HuH-7 (cell line): ENCODE results near the gene PID1.

Experiments
- DNase-seq: peaks from one replicate; pipeline ENCODE4 v3.0.0; 2011; ENCODE audit warnings: low spot score

The PID1 gene

DNA sequence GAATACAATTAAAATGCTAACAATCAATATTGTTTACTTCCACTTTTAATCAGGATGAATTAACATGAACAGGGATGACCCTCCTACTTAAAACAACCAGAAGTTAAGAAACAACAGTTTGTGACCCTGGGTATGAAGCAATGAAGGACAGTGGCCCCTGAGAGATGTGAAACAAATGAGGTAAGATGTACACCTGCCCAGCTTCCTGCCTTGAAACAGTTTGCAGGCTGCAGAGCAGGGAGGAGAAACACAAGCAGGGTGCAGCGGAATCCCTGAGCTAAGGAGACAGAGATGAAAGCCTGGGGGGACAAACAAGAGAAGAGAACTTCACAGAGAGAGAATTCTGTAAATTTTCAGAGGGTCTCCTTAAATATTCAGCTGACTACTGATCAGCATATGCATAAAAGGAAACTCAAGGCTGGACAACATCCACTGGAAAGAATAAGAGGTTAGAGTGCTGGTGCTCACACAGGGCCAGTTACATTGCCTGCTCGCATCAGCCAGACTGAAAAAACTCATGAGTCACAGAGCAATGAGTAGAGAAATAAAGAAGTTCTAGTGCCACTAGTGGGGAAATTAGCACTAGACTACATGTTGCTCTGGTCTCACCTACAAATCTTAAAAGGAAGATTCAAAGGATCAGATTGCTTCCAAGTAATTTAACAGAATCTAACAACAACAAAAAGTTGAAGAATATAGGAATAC lies 106.4 kb downstream of the PID1 start:
- no peak for DNase-seq

DNA sequence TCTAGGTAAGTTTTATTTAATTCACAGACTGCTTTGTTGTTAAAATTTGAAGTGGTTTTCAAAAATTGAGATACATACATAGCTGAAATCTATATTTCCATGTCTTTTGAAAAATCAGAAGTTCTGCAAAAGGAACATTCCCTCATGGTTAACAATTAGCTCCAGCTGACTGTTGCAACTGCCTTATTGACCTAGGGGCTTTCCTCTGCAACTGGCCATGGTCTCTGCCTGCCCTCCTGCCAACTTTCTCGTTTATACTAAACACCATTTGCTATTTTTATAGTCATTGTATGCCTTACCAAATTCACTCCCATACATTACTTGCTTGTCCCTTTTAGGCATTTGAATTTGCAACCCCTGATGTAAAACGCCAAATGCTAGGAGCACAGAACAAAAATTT lies 107.2 kb downstream of the PID1 start:
- DNase-seq: no peak

DNA sequence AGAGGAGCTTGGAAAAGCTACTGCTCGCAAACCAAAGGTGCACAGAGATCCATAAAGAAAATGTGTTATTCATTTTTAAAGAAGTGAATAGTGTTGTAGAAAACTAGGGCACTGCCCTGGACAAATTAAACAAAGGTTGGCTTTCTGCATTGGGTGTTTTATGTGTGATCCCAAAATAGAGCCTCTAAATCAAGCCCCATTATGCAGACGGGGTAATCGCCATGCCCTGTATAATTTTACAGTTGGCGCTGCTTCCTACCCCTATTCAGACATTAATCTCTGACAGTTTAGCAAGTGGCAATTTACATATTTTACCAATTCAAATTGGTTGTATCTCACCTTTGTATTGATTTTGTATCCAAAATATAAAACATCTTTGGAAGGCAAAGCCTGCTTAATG lies 109.1 kb downstream of the PID1 start:
- no peak for DNase-seq

DNA sequence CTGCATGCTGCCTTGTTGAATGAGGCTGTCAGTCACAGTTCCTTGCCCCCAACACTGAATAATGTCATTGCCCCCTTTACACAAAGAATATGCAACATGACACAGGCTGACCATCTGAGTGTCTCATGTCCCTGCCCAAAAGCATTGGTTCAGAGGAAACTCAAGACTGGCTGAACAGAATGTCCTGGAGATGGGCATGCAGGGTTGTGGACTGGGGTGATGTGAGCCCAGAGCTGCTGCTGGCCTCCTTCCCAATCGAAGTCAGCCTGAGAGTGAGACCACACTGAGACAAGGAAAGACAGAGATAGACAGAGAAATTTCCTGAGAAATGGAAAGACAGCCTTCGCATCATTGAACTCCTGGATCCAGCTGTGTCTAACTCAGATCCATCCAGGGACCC lies 110.1 kb downstream of the PID1 start:
- DNase-seq: no peak

DNA sequence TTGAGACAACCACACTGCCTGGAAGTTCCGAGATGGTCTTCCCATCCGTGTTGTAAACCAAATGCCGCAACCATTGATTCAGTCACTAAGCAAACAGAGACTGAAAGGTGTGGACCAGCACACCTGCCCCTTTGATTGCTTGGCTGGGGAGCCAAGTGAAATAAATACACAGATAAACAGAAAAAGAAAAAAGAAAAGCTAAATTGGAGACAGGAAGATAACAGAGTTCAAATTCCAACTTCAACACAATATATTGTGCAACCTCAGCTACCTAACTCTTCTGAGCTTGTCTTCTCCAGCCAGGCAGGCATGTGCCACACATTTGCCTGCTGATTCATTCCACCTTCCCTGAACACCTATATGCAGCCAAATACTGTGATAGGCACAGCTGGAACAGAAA lies 110.9 kb downstream of the PID1 start:
- DNase-seq: peak; percentile 55

DNA sequence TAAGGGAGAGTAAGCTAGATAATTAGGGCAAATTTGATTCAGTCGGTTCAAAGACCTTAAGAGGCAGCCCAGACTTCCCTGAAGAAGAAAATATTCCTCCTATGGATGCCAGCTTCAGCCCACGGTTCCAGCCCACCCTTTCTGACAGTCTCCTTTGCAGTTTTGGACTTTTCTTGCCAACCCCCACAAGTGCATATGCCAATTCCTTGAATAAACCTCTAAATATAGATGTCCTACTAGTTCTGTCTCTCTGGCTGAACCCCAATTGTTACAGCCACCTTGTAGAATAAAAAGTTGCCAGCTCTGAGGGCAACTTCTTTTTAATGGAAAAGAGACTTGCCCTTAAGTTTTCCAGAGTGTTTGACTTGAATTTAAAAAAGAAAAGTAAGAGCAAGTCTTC lies 111.7 kb downstream of the PID1 start:
- DNase-seq: no peak

DNA sequence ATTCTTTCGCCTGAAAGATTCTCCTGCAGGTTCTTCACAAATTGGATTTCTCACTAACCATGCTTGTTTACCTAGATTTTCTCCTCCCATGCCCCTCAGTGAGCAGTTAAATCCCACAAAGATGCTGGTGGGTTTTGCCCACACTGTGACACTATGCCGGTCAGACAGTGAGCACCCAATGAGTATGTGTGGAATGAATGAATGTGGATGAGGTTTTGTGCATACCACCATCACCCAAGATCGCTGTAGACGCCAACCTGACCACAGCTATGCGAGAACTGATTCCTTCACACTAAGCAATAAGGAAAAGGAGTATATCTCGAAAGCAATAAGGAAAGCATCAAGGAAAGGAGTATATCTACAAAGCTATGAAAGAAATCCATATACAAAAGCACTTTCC lies 116.7 kb downstream of the PID1 start:
- no peak for DNase-seq

DNA sequence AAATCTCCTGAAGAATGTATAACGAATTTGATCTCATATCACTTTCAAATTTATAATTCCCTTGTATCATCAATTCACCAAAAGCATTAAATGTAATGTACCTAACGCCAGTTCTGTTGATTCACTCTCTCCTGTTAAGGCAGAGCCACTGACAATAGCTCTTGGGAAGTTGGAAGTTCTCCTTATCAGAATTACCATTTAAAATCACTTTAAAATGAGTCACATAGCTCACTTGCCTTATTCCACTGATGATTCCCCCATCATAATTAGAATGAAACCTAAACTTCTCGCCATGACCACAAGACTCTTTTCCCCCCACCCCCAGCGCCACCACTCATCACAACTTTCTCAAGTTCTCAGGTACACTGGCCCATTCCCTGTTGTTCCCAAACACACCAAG lies 117.1 kb downstream of the PID1 start:
- no peak for DNase-seq

DNA sequence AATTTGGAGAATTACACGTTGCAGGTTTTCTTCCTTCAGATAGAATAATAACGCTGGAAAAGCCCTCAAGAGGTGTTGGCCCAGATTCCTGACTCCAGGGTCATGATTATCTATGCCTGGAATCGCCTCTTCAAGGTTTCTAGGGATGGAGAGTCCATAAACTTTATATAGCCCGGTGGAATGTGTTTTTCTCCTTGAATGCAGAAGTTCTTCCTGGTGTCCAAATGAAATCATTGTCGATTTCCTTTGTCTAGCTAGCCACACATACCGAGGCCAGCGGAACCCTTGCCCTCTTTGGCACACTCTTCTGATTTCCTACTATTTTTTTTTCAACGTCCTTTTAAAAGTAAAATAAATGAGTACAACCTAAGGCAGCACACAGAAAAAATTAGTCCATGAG lies 117.8 kb downstream of the PID1 start:
- no peak for DNase-seq

DNA sequence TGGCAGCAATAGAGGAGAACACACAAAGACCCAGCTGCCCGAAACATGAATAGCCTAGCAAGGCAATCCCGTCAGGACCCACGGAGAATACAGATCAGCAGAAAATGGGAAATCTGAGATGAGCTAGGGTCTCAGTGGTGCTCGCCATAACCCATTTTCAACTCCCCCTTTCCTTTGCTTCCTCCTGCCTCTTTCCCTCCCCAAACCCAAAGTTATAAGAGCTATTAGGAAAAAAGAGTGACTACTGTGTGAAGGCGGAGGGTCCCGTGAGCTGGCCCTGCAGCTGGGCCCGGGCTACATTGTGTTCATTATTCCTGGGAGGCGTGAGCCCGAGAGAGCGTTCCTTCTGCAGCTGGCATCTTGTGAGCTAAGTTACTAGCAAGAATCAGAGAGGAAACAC lies 118.4 kb downstream of the PID1 start:
- no peak for DNase-seq

DNA sequence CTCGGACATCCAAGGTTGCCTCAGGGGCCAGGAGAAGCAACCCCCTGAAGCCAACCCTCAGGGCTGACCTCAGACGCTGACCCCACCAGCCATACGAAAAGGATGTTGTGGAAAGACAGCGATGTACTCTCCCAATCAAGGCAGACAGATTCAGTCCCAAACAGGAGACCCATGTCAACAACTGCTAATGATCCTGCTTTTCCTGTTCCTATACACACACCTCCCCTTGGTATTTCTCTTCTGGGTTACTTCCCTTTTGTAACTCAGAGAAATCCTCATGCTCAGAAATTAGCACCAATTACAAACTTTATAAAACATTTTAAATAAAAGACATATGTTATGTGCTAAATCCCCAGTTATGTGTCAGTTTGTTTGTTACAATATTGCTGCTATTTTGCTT lies 120.8 kb downstream of the PID1 start:
- no peak for DNase-seq

DNA sequence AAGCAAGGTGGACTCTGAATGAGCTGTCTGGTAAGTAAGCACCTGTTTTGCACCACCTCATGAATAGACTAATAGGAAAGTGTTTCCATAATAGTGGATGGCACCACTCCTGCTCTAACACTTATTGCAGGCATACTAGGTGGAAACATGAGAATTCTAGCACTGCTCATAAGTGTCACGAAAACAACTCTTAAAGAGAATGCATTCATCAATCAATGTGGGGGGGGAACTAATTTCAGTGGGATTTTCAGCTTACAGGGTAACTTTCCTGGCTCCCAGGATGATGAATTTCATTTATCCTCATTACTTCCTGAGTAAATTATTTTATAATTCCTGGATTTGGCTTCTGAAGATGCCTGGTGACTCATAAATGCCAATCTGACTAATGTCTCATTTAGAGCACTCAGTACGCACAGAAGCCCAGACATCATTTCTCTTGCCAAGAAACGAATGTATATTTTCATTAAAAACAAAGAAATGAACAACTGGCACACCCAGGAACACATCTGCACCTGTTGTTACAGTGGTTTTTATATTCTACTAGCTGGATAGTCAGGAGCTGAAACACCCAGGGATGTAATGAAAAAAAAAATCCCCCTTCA lies 129.6 kb downstream of the PID1 start:
- DNase-seq: no peak

DNA sequence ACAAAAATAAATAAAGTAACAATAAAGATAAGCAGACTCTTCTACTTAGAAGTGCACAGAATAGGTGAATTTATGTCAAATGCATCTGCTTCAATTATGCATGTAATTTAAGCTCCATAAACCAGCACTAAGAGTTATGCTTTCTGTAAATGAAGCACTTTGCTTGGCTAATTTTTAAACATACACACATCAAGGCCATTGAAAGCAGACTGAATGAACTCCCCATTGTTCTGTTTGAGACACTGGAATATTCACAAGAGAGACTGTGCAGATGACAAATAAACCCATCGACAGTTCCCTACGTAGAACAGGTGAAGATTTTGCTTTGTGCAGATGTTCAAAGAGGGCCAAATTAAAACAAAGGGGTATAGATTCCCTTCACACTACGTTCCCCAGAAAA lies 133.4 kb downstream of the PID1 start:
- DNase-seq: no peak

DNA sequence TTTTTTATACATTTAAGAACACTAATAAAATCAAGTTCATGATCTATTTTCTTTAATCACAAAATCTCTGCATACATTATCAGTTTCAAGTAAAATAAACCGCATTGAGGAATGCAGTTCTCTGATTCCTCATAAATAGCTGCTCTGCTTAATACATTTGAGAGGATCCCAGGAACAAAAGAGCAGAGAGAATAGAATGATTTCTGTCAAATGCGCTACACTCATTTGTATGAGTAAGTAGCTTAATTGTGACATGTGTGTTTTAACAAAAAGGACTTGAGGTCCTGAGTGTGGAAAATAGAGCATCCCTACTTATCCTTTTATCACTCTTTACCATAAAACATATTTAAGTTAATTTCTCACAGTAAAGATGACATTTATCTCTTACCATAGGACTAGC lies 134.0 kb downstream of the PID1 start:
- DNase-seq: no peak

DNA sequence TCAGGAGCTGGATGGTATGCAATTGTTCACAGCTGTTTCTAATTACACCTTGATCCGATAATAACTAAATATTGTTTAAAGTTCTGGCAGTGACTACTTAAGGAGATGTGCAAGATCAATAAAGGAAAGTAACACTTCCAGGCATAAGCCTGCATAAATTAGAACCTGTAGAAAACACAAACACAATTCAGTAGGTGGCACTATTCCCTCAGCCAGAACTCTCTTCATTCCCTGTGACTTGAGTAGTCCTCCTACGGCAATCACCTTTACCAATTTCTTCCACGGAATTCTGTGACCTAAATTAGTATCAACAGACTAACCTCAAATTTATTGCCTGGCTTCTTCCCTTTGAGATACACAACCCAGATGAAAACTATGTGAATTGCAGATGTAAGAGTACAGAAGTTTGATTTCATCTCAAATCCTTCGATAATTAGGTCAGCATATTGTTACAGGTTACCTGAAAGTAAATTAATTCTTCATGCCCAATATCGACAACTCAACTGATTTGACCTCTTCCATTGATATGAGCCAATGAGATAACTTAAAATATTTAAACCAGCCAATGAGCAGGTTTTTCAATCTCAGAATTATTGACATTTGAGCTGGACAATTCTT lies 137.8 kb downstream of the PID1 start:
- DNase-seq: peak; percentile 22

DNA sequence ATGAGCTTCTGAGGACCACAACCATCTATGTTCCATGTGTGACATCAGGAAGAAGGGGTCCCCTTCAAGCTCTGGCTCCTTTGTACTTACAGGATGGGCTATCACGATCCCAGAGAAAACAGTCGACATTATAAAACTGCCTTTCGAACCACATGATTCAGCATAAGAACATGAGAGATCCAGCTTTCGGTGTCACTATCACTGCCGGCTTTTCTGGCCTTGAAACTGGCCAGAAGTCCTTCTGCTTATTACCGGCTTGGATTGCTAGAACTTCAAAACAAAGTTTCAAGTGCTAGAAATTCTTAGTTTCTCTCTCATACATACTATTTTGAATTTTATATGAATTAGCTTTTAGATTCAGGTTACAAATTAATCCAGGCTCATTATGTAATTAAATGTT lies 138.9 kb downstream of the PID1 start:
- DNase-seq: no peak

DNA sequence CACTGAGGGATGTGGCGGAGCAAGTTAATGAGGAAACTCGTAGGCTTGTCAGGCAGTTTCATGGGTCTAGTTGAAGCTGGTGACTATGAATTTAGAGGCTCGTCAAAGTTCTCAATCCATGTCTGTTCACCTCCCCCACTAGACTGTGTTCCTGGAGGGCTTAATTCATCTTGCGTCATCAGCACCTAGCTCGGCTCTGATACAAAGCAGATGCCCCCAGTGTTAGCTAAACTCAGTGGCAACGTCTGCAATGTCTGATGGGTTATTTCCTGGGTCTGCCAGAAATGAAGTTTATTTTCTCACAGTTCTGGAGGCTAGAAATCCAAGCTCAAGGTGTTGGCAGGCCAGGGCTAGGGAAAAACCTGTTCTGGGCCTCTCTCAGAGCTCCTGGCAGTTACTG lies 140.6 kb downstream of the PID1 start:
- no peak for DNase-seq

DNA sequence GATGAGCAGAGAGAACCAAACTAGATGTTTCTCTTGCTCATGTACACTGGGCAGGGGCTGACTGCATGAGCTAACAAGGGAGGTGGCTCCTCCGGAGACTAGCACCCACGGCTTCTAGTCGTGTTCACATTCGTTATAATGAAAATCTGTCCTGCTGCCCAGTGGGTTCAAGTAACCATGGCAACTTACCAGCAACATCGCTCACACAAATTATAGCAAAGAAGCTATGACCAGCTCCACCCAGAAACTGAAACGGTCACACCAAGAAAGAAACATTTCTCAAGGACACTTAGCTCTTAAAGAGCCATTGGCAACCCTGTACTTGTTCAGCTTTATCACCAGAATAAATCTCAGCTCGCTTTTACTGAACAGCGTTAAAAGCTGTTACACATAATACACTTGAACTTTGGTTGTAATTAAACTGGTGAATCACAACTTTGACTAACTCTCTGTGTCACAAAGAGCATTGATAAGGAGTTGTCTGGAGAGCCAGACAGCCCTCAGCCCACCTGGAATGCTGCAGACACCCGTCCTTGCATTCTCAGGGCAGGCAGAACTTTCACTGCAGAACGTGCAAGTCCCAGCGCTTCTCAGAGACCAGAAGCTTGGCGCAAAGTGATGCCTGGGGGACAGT lies 141.2 kb downstream of the PID1 start:
- no peak for DNase-seq

DNA sequence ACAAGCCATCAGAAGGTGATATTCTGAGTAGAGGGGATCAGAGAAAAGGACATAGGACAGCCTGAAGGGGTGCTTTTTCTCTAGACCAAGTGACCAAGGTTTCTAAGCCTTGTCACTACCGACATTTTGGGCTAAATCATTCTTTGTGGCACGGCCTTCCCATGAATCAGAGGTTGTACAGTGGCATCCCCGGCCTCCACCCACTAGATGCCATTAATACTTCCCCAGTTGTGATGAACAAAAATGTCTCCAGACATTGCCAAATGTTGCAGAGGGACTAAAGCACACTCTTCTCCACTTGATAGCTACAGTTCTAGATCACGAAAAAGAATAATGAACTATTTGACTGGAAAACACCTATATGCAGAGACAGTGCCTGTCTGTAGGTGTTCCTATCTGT lies 143.6 kb downstream of the PID1 start:
- DNase-seq: no peak

DNA sequence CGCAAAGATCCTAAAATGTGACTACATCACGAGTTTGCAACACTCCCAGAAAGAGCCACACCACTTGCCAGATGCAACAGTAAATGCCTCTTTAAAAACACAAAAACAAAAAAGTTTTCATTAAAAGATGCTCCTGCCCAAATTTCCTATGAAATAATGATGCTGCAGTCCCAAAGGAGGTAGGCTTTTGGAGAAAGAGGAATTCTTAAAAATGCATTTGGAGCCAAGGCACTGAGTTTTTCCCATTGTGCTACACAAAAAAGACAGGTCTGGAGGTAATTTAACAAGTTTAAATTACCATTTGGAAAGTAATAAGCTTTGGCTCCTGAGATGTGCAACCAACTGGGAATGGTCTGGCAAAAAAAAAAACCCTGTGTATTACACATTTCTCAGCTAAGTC lies 145.0 kb downstream of the PID1 start:
- DNase-seq: no peak

DNA sequence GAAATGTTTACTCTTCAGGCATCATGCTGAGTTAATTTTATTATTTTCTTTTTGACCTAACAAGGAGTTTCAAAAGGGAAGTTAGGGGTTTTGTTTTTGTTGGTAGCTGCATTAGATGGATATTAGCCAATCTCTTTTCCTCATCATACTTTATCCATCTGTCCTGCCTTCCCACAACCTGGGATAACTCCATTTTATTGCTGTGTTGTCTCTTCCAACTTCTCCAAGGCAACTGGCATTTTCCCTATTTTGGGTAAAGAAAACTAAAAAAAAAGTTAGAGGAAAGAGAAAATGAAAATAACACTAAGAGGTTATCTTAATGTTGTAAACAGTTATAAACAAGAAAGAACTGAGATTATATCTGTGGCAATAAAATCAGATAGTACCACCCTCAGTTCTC lies 147.0 kb downstream of the PID1 start:
- no peak for DNase-seq

DNA sequence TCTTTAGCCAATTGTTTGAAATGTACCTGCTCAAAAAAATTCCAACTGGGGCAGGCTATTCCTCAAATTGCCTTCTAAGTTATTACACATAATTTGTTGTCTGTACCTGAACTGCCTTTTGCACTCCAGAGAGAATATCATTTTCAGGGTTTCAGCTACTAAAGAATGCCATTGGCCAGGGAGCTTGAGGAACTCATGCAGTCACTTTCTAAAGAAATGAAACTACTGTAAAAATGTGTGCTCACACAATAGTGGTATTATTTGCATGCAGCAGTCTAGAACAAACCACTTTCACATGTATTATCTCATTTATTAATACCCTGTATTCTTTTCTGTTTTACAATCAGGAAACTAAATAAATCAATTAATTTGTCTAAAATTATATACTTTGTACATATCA lies 152.2 kb downstream of the PID1 start:
- no peak for DNase-seq

DNA sequence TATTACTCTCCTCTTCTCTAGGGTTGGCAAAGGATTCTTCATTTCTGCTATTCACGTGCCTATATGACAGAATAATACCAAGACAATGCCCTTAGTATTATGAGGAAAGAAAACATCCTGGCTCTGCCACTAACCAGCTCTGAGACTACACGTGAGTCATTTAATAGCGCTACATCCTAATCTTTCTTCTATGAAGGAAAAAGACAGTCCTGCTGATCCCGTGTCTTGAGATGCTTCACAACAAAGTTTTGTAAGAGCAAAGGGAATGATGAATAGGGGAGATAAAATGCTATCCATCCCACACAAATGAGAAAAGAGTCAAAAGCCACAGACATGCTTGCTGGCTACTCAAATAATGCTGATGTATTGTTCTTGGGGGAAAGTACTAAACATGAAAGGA lies 152.8 kb downstream of the PID1 start:
- DNase-seq: no peak
